ELF-1 (cell line): ENCODE results near the gene AP3S2.
A peak's percentile ranks its signal among the peaks of the same experiment; 100 is the strongest.
"Not testable (repeated sequence)": the region's sequence is repeated elsewhere in the genome, so short reads cannot be mapped to it uniquely, and the experiment has no call there.

Source experiments
- DNase-seq: peaks from one replicate; pipeline ENCODE4 v3.0.0-alpha.2; 2016; ENCODE audit warnings: low read depth, low spot score

AP3S2 gene

DNA sequence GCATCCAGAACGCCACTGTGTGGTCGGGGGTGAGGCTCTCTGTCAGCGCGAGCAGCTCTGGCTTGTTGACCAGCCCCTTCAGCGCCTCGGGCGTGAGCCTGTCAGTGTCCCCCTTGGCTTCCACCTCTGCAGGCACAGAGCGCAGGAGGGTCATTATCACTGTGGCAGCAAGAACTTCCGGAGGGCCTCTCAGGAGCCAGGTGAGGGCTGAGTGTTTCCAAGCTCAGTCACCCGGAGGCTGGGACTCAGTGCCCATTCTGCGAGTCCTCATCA, 10.0 kb upstream of the AP3S2 start:
- no peak for DNase-seq

DNA sequence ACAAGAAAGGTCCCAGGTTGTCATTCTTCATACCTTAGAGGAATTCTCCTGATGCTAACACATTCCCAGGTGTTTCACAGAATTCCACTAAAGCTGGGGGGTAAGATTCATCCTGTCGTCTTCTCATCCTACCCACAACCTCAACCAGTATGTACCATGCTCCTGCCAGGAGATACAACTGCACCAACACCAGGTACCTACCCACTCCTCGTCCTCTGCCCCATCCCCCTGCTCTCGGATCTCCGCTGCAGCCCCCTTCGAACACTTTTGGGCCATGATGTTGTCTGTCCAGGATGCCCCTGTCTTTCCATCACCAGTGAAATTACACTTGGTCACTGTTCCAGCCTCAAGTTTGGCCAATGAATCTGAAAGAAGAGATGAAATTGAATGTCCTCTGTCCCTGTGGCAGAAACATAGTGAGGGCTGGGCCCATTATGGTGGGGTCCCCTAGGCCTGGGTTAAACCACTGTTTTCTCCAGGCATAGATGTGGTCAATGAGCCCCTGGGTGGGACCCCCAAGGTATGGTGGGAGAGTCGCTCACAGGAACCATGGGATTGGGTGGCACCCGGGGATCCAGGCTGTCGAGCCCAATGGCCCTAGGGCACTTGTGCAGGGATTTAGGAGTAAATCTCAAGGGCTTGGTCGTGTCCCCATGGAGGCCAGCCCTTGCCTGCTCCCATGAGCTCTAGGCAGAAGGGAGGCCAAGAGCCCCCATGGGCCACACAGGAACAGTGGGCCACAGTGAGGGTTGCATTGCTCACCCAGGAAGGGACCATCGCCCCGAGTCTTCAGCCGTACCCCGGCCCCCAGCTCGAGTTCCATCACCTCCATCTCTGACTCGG, 9.4 kb upstream of the AP3S2 start:
- DNase-seq = no peak

DNA sequence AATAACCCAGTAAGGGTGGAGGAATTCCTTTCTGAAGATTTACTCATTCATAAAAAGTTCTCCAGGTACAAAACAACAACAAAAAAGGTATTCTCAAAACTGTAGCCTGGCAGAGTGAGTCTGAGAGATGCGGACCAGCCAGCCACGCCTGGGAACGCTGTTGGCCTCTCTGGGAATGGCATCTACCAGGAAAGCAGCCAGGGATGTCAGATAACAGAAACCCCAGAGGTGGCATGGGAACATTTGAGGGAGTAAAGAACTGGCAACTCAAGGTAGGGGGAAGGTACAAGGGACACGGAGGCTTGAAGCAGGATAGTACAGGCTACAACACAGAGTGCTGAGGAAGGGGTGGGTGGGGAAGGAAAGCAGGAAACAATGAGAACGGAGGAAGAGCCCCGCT, 7.1 kb upstream of the AP3S2 start:
- DNase-seq = no peak

DNA sequence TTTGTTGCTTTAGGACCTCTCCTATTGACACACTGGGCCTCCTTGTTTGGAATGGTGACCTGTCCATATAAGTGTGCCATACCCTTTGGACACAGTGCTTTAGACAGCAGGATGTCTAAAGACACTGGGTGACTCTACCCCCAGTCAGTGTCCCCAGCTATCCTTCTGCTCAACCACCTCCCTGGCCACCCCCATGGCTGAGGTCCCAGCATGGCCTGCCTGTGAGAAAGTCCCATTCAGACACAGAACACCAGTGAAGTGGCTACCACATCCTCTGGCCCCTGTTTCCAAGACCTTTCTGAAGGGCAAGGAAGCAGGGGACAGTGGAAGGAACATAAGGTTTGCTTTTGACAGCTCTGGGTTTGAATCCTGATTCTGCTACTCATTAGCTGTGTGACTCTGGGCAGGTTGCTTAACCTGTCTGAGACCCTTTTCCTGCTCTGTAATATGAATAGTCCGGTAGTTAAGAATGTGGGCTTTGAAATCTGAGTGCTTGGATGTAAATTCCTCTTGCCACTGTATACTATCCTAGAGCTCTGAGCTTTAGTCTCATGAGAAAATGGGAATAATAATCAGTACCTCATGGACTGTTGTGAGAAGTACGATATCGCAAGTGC, 6.3 kb upstream of the AP3S2 start:
- DNase-seq = no peak

DNA sequence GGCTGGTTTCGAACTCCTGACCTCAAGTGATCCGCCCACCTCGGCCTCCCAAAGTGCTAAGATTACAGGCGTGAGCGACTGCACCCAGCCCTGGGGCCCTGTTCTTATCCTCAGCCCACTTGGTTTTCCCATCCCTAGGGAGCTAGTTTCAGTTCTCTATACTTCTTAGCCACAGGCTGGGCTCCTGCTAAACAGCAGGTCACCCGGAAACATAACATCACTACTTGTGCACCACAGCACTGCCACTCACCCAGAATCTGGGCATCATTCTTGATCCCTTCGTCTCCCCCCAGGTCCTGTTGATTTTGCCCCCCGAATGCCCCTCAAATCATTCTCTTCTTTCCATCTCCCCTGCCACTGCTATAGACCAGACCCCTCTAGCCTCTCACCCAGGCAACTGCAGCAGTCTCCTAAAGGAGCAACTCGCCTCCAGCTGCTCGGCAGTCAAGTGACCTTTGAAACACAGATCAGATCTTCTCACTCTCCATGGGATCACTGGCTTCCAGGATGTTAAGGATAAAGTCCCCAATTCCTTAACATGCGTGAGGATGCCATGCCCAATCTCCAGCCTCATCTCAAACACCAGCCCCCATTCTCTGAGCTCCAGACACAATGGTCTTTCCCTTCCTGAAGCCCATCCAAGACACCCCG, 5.6 kb upstream of the AP3S2 start:
- DNase-seq = no peak

DNA sequence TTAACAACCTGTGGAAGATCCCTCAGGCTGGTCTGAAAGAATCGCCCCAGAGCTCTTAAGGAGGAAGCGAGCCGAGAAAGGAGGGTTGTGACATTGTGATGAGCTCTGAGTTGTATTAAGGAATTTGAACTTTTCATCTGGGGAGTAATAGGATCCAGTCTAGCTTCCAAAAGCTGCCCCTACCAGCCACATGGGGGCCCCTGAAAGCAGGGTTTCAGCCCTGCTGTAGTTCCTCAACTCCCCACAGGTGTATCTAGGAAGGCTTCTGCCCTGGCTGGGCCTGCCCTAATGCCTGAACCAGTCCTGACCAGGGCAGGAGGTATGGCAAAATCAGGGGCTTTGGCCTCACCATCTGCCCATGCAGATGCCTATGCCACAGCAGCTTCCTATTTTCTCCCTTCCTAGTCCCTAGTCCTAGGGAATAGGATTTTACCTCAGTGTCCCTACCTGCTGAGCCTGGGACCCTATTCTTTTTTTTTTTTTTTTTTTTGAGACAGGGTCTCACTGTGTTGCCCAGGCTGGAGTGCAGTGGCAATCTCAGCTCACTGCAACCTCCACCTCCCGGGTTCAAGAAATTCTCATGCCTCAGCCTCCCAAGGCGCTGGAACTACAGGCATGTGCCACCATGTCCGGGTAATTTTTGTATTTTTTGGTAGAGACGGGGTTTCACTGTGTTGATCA, 5.0 kb upstream of the AP3S2 start:
- DNase-seq = peak; percentile 75

DNA sequence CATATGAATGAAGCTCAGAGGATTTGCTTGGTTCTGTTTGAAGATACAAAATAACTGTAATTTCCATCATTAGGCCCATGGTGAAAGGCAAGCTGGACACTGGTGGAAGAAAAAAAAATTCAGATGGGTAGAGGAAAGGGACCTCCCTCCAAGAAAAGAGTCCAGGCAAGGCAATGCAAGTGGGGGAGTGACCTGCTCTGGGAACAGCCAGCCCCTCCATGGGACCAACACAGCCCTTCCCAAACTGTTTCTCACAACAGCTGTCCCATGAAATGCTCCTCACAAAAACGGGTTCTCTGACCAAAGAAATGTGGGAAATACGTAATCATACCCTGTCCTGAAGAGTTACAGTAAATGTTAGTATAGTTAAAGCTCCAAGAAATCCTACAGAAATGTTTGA, 4.4 kb upstream of the AP3S2 start:
- DNase-seq = no peak

DNA sequence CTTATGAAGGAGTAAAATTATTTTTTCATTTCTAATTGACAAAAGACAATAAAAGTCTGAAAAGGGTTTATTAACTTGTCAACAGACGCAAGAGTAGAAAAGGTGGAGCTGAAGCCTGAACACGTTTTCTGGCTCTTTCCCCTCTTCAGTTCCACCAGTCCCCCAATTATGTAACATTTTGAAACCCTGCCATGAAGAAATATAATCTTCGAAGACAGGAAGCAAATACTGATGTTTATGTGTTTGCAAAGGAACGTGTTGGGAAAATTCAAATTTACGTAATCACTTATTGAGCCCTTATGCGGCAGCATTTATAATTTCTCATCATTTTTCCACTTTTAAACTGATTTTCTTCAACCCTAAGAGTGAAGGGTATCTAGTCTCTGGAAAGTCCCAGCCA, 767 bp downstream of the AP3S2 start:
- no peak for DNase-seq

DNA sequence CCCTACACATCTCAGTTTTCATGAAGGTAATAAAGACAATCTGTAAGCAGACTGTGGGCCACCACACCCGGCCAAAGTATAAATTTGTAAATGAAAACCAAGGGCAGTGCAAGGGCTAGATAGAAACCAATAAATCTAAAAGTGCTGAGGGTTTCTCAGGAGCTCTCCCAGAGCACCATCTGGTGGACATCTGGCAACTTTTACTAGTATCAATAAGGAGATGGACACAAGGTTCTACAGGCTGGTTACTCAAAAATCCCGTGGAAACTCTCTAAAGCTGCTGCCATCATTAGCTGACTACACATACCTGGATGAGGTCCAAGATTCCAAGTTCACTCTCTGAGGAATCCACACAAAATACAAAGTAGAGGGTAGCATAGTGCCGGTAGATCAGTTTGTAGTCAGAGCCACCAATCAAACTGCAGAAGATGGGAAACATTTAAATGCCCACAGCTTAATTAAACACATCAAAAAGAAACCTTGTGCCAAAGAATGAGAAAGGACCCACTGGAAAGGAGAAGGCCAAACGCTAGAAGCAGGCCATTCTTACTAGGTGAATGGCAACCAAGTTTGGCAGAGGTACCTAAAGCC, 5.5 kb downstream of the AP3S2 start:
- DNase-seq = no peak

DNA sequence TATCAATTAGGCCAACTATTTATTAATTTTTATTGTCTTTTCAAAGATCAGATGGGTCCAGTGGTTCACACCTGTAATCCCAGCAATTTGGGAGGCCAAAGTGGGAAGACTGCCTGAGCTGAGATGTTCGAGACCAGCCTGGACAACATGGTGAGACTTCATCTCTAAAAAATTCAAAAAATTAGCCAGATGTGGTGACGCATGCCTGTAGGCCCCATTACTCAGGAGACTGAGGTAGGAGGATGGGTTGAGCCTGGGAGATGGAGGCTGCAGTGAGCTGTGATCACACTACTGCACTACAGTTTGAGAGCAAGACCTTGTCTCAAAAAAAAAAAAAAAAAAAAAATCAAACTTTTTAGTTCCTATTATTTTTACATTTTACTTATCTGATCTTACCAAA, 8.2 kb downstream of the AP3S2 start:
- no peak for DNase-seq

DNA sequence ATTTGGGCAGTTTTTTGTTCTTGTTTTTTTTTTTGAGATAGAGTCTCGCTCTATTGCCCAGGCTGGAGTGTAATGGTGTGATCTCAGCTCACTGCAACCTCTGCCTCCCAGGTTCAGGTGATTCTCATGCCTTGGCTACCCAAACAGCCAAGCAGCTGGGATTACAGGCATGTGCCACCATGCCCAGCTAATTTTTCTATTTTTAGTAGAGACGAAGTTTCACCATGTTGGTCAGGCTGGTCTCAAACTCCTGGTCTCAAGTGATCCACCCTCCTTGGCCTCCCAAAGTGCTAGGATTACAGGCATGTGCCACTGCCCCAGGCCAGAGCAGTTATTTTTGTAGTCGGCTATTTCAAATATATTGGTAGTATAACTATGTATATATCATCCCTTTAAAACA, 8.6 kb downstream of the AP3S2 start:
- DNase-seq = not testable (repeated sequence)

DNA sequence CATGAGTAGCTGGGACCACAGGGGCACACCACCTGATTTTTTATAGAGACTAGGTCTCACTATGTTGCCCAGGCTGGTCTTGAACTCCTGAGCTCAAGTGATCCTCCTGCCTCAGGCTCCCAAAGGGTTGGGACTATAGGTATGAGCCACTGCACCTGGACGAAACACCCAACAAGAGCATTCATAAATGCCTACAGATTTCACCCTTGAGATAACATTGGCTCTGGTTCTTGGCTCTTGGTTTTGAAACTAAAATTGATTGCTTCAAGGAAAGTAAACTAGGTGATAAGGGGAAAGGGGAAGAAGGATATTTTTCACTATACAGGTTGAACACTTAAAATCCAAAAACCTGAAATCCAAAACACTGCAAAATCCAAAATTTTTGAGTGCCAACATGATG, 10.3 kb downstream of the AP3S2 start:
- no peak for DNase-seq

DNA sequence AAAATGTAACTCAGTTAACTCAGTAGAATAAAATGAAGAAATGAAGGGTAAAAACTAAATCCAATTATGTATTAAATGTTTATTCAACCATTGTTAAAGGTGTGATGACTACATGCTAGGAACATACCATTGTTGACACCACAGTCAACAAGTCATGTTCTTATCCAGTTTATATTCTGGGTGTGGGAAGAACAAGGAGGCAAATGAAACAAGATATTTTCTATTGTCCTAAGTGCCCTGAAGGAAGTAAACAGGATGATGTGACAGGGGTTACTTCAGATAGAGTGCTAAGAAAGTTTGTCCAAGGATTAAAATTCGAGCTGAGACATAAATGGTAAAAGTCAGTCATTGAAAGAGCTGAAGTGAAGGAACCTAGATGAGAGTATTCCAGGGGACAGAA, 13.1 kb downstream of the AP3S2 start:
- DNase-seq = no peak

DNA sequence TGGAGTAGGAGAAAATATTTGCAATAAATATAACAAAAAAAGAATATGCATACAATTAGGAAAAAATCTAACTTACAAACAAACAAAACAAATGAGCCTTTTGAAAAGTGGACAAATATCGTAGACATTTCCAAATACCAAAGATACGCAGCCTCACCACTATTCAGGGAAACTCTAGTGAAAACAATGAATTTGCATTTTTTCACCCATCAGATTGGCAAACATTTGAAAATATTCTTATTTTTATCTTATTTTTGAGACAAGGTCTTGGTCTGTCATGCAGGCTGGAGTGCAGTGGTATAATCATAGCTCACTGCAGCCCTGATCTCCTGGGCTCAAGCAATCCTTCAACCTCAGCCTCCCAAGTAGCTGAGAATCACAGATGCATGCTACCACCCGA, 15.5 kb downstream of the AP3S2 start:
- DNase-seq = no peak

DNA sequence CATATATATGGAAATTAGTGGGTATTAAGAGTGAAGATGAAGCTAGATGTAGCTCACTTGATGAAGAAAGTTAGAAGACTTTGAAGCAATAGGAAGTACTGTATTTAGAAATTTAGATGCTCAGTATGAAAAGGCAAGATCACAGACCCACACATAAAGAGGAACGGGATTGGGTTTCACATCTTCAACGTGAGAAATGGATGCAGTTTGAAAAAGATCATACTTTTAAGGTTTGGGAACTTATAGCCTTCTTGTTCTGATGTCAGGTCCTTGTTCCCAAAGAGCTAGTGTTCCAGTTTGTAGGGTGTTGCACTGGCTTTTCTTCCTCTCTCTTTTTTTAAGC, 16.7 kb downstream of the AP3S2 start:
- no peak for DNase-seq

DNA sequence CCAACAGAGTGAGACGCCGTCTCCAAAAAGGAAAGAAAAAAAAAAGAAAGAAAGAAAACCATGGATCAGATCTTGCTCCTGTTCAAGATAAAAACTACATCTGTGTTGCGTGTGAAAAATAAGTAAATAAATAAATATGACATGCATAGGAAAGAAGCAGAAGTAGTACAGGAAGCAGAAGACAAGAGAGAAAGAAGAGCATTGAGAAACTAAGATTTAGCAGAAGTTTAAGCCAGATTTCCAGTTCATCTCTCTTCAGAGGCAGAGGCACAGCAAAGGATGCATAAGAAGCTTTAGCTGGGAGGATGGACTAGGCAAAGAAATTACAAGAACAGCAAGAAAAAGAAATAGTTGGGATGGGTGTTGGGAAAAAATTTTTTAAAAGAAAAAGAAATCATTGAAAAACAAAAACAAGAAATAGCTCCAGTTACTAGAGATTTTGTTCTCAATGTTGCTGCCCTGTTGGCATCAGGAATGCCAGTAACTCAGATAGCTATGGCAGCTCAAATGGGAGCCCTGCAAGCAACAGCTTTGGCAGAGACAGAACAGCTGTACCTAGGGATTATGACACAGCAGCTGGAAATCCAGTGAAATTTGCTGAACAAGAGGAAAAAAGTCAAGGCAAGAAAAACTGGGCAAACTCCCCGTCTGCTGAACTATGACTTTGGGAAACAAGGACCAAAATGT, 17.3 kb downstream of the AP3S2 start:
- no peak for DNase-seq

DNA sequence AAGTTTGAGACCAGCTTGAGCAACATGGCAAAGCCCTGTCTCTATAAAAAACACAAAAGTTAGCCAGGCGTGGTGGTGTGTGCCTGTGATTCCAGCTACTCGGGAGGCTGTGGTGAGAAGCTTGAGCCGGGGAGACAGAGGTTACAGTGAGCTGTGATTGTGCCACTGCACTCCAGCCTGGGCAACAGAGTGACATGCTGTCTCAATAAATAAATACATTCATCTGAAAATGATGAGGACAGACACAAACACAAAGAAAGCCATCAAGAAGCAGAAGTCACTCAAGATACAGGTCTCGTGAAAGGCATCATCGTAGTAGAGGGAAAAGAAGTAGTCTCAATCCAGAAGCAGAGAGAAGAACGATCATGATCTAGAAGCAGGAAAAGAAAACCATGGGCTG, 18.1 kb downstream of the AP3S2 start:
- DNase-seq = no peak

DNA sequence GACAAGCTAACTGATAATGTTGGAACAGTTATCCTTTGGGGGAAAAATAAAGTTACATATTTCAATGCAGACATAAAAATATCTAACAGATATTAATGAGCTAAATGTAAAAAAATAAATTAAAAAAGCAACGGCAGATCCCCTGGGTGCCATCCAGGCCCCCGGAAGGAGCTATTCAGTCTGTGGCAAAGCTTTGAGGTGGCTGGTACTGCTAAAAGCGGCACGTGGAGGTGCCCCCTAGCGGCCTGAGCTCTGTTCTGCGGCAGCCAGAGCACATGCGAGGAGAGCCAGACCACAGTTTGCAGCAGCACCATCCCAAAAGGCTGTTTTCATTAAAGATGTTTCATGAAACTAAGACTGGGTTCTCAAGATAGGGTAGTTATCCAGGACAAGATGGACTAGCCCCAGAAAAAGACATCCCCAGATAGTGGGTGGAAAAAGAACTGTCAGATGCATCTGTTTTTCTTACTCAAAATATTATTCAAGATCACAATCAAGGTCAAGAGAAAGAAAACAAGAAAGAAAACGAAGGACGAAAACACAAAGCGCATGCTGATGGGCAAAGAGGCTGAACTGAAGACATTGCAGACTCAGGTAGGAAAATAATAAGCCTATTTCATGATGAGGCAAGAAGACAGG, 18.7 kb downstream of the AP3S2 start:
- peak; percentile 83 for DNase-seq

DNA sequence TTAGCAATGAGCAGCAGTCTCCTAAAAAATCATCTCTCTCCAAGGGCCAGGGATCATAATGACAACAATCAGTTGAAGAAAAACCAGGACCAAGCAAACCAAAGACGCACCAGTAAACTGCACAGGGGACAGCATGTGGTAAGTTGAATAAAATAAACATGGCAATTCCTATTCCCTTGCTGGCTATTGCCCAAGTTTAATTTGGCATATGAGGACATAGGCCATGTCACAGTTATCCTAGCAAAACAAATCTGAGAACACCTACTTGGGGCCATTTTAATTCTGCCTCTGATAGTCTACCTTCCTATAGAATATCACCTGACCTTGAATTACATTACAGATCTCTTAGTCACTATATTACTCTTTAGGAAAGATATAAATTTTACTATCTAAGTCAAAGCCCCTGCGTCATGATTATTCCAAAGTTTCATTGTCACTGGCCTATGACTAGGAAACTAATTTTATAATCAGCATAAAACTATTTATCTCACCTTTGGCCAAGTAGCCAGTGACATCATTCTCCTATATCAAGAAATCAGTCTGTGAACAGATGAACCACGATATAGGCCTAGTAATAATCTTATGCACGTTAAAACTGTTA, 23.0 kb downstream of the AP3S2 start:
- no peak for DNase-seq

DNA sequence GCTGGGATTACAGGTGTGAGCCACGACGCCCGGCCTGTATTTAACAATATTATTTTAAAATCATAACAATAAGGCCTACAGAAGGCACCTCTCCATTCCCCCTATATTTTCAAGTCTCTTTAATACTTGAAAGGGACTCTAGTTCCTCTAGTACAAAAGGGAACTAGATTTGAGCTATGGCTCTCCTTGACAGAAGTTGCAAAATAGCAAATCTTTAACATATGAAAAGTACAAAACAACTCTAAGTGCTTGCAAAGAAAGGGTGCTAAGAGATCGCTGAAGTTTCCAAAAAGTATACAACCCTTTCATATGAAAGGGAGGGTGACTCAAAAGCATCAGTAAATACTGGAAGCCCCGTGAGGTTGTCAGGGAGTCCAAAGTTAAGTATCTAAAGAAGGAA, 23.8 kb downstream of the AP3S2 start:
- DNase-seq = no peak

DNA sequence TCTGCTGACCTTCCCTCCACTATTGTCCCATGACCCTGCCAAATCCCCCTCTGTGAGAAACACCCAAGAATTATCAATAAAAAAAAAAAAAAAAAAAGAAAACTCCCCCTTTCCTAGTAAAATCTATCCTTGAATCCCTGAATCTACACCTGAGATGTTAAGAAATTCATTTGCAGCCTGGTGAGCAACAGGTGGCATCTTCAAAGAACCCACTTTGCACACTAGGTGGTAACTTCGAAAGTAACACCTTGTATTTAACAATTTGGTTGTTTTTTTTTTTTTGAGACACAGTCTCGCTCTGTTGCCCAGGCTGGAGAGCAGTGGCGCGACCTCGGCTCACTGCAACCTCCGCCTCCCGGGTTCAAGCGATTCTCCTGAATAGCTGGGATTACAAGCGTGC, 24.3 kb downstream of the AP3S2 start:
- not testable (repeated sequence) for DNase-seq
